Ovary (tissue), 9 donors: ENCODE data around the gene GXYLT2. TPM values are rescaled to one million over a fixed set of nuclear protein-coding genes. Genes with fewer than 3 reads are reported as not detected.
A peak's percentile ranks its signal among the peaks of the same experiment; 100 is the strongest.
"Not testable (repeated sequence)": the region's sequence is repeated elsewhere in the genome, so short reads cannot be mapped to it uniquely, and the experiment has no call there.

Experiments
- DNase-seq, 5 donors: peaks; one replicate each; pipeline ENCODE4 v3.0.0-alpha.2; 2019 to 2020
- H3K27ac ChIP-seq, 2 donors: fragments of 200-600 bp; one replicate each; pipeline versions ENCODE4 v1.5.1 to v1.8.0; 2019 to 2022
- H3K27me3 ChIP-seq: fragments of 200-600 bp; one replicate; pipeline ENCODE4 v1.8.0; 2022
- H3K36me3 ChIP-seq: fragments of 200-600 bp; sonication (generic); one replicate; pipeline ENCODE4 v1.5.1; 2019
- H3K4me1 ChIP-seq: one replicate; pipeline ENCODE4 v1.8.1; 2013; ENCODE audit warnings: mild to moderate bottlenecking, moderate library complexity; ENCODE audit not compliant: insufficient read depth
- H3K4me3 ChIP-seq: fragments of 200-600 bp; sonication (generic); one replicate; pipeline ENCODE4 v1.5.1; 2017
- H3K9me3 ChIP-seq, 2 donors: fragments of 200-600 bp in 1 of 2; sonication (generic) in 1 of 2; one replicate each; pipeline versions ENCODE4 v1.5.1 to v1.8.1; 2013 to 2019; ENCODE audit warnings: mild to moderate bottlenecking in 1 of 2, moderate library complexity in 1 of 2
- CTCF ChIP-seq, 3 donors: fragments of 450-650 bp in 2 of 3; fragments of 200-600 bp in 1 of 3; IDR thresholded peaks; one replicate each; pipeline versions ENCODE4 v1.5.1 to v1.8.0; 2016 to 2022; ENCODE audit warnings: antibody characterized with exemption in 3 of 3, mild to moderate bottlenecking in 1 of 3
- EP300 ChIP-seq: sonication (generic); formaldehyde crosslinking; IDR thresholded peaks from one replicate; pipeline ENCODE4 v1.6.1; 2017; ENCODE audit warnings: antibody characterized with exemption
- POLR2A ChIP-seq: fragments of 450-650 bp; IDR thresholded peaks from one replicate; pipeline ENCODE4 v1.6.1; 2017; ENCODE audit warnings: antibody characterized with exemption, mild to moderate bottlenecking, moderate library complexity
- WGBS, 3 donors: extraction: QIAGEN DNeasy Blood & Tissue Kit in 1 of 3; methylation state at CpG; one replicate each; pipeline versions ENCODE4 v1.1.5 to v1.1.7; 2013 to 2017; 5-methylcytosine and 5-hydroxymethylcytosine counted together
- intact Hi-C, 4 donors: fragments of 100-400 bp; cut with DNase I; formaldehyde crosslinking; loops; one replicate each; pipeline versions ENCODE4 v1.11.0 to v1.15.1; 2022 to 2023
- polyA plus RNA-seq, 2 donors: library from polyadenylated mRNA; stranded (reverse); fragments of 200-250 nt in 1 of 2; fragments of 350-450 nt in 1 of 2; fragmentation: Illumina TruSeq in 1 of 2; extraction: RNeasy Lipid Tissue Mini Kit (QIAGEN cat#74804) in 1 of 2; gene quantifications; one replicate each; pipeline ENCODE4 v1.2.3, GENCODE V29; 2013 to 2014
- total RNA-seq, 7 donors: library from RNA; depleted of rRNA in 2 of 7; stranded (reverse); fragments of >200 nt in 2 of 7; fragmentation: NEBNext Ultra II Directional in 3 of 7; extraction: Animal tissue kit (Norgen Biotek cat#: 25700) in 3 of 7; gene quantifications; one replicate each; pipeline versions ENCODE4 v1.1.0 to v1.2.4, GENCODE V29; 2016 to 2023
- donor health status: DM: no; HTN: no; CAD: no; lungs with moderate emphysema.
- donor health status: DM: no; HTN: no; CAD: no.
- donor health status: Bipolar disorder and iron deficiency.
- donor health status: DM: yes; HTN: yes; CAD: no.
- donor health status: DM: no; HTN: no; CAD: no.
- donor health status: DM: yes; HTN: yes; CAD: no.

Gene GXYLT2
- total and polyA plus RNA-seq, 9 donors: 9.4 to 86.0 (median 43.7) TPM

GRCh38 chr3:72997421-72997961 is 109.6 kb downstream of the GXYLT2 start:
- no peak for TF ChIP-seq CTCF (IDR thresholded peaks at IDR 0.05)
- no peak for TF ChIP-seq EP300
- TF ChIP-seq POLR2A: no peak
- no peaks in the 10 kb centered on the region for H3K27me3 ChIP-seq
- WGBS, 3 donors: 0% methylated on average over 16 of the region's 16 CpGs
- peak in 2 of 5 donors; percentile 20 to 46 for DNase-seq
- H3K4me1 ChIP-seq: peaks cover 7% of the 10 kb centered on the region
- H3K36me3 ChIP-seq: no peaks in the 10 kb centered on the region
- intact Hi-C loops: loop anchor here in 1 of 4 donors (10.0 kb wide), 1 partner anchor 57 kb away; no protein-coding TSS in a partner anchor
- H3K27ac ChIP-seq: peak overlapping the region; percentile 89 to 90
- peak overlapping the region; percentile 74 for H3K4me3 ChIP-seq
- no peaks in the 10 kb centered on the region for H3K9me3 ChIP-seq

GRCh38 chr3:72998466-72998865 is 110.6 kb downstream of the GXYLT2 start:
- Histone ChIP-seq H3K4me1 (peaks cover 7% of the 10 kb centered on the region), H3K9me3 (no peaks in the 10 kb centered on the region), H3K27ac (no peak overlapping the region), H3K36me3 (no peaks in the 10 kb centered on the region), H3K4me3 (peak overlapping the region; percentile 74), H3K27me3 (no peaks in the 10 kb centered on the region)
- 4 to 8% (median 7%) methylated on average over 4 of the region's 4 CpGs for WGBS, 3 donors
- intact Hi-C loops: loop anchor here in 1 of 4 donors (10.0 kb wide), 1 partner anchor 56 kb away; no protein-coding TSS in a partner anchor
- DNase-seq: no peak
- TF ChIP-seq POLR2A: no peak
- TF ChIP-seq EP300: no peak
- no peak for TF ChIP-seq CTCF (IDR thresholded peaks at IDR 0.05)

GRCh38 chr3:72999951-73000350 is 112.1 kb downstream of the GXYLT2 start:
- DNase-seq: no peak
- intact Hi-C loops: loop anchor here in 1 of 4 donors (10.0 kb wide), 1 partner anchor 55 kb away; no protein-coding TSS in a partner anchor
- Histone ChIP-seq H3K27ac (no peak overlapping the region), H3K27me3 (no peaks in the 10 kb centered on the region), H3K4me3 (no peak overlapping the region), H3K36me3 (no peaks in the 10 kb centered on the region), H3K4me1 (peaks cover 8% of the 10 kb centered on the region), H3K9me3 (no peaks in the 10 kb centered on the region)
- WGBS, 3 donors: 16 to 26% (median 18%) methylated on average over 2 of the region's 2 CpGs
- no peak for TF ChIP-seq EP300
- no peak for TF ChIP-seq CTCF (IDR thresholded peaks at IDR 0.05)
- TF ChIP-seq POLR2A: no peak

- DNase-seq, H3K4me3 ChIP-seq, H3K27me3 ChIP-seq, H3K4me1 ChIP-seq, H3K27ac ChIP-seq, H3K9me3 ChIP-seq, intact Hi-C loops, H3K36me3 ChIP-seq: not testable (repeated sequence)
- WGBS, 3 donors: 64 to 90% (median 67%) methylated on average over 8 of the region's 8 CpGs
These were observed 115.2 kb downstream of the GXYLT2 start for GRCh38 chr3:73003050-73003449.

GRCh38 chr3:73004316-73004715 is 116.5 kb downstream of the GXYLT2 start:
- H3K9me3 ChIP-seq: no peaks in the 10 kb centered on the region
- no peaks in the 10 kb centered on the region for H3K36me3 ChIP-seq
- TF ChIP-seq CTCF (IDR thresholded peaks at IDR 0.05) (no peak), EP300 (no peak), POLR2A (no peak)
- DNase-seq: no peak
- H3K27ac ChIP-seq: no peak overlapping the region
- no peaks in the 10 kb centered on the region for H3K27me3 ChIP-seq
- WGBS, 3 donors: 60 to 66% (median 65%) methylated on average over 4 of the region's 4 CpGs
- no peak overlapping the region for H3K4me3 ChIP-seq
- peaks cover 6% of the 10 kb centered on the region for H3K4me1 ChIP-seq
- intact Hi-C loops: no loop called here
